CD14-positive monocyte (primary cell): ENCODE results near the gene SRF. TPM values are rescaled to one million over a fixed set of nuclear protein-coding genes. Genes with fewer than 3 reads are reported as not detected.
A peak's percentile ranks its signal among the peaks of the same experiment; 100 is the strongest.

ENCODE experiments used
- DNase-seq, 3 donors: peaks; one replicate each; pipeline ENCODE4 v3.0.0-alpha.2; 2011 to 2022
- H2AFZ ChIP-seq: 2 replicates; pipeline ENCODE4 v1.6.0; 2012; ENCODE audit warnings: mild to moderate bottlenecking, low read depth, low read length, inconsistent platforms; ENCODE audit not compliant: insufficient read depth, poor library complexity, severe bottlenecking
- H3K27ac ChIP-seq, 2 donors: 1 replicate in 1 of 2; 2 replicates in 1 of 2; pipeline ENCODE4 v1.5.1; 2012 to 2013; ENCODE audit warnings: low read length in 2 of 2, control low read depth in 1 of 2, inconsistent platforms in 1 of 2, low read depth in 1 of 2, mild to moderate bottlenecking in 1 of 2
- H3K27me3 ChIP-seq, 2 donors: one replicate each; pipeline versions ENCODE4 v1.6.0 to v1.6.1; 2011 to 2013; ENCODE audit warnings: low read length in 2 of 2; ENCODE audit not compliant: control insufficient read depth in 2 of 2, insufficient read depth in 2 of 2
- H3K36me3 ChIP-seq, 2 donors: replicated peaks in 1 of 2; 1 replicate in 1 of 2; 2 replicates in 1 of 2; pipeline versions ENCODE4 v1.5.1 to v1.6.1; 2012 to 2013; ENCODE audit warnings: low read length in 2 of 2, control low read depth in 1 of 2, inconsistent platforms in 1 of 2, mild to moderate bottlenecking in 1 of 2; ENCODE audit not compliant: insufficient read depth in 2 of 2, control insufficient read depth in 1 of 2
- H3K4me1 ChIP-seq, 2 donors: 1 replicate in 1 of 2; 2 replicates in 1 of 2; pipeline versions ENCODE4 v1.5.1 to v1.6.1; 2012 to 2013; ENCODE audit warnings: low read length in 2 of 2, control low read depth in 1 of 2, inconsistent platforms in 1 of 2, mild to moderate bottlenecking in 1 of 2, moderate library complexity in 1 of 2; ENCODE audit not compliant: insufficient read depth in 2 of 2, control insufficient read depth in 1 of 2
- H3K4me2 ChIP-seq: replicated peaks from 2 replicates; pipeline ENCODE3; 2012; ENCODE audit warnings: low read length, moderate library complexity, mild to moderate bottlenecking; ENCODE audit not compliant: poor library complexity, severe bottlenecking; ENCODE audit errors: extremely low read depth
- H3K4me3 ChIP-seq, 3 experiments: fragments of 200-600 bp in 1 of 3; sonication (generic) in 1 of 3; replicated peaks in 1 of 3; 1 replicate in 2 of 3; 2 replicates in 1 of 3; pipeline ENCODE4 v1.5.1; 2011 to 2013; ENCODE audit warnings: low read length in 3 of 3, mild to moderate bottlenecking in 3 of 3, control low read depth in 2 of 3, low read depth in 2 of 3, inconsistent platforms in 1 of 3, moderate library complexity in 1 of 3
- H3K79me2 ChIP-seq: 2 replicates; pipeline ENCODE4 v1.6.0; 2012; ENCODE audit warnings: mild to moderate bottlenecking, control low read depth, inconsistent platforms, low read length, moderate library complexity; ENCODE audit not compliant: insufficient read depth
- H3K9ac ChIP-seq: 2 replicates; pipeline ENCODE4 v1.6.0; 2017; ENCODE audit warnings: low read length, mild to moderate bottlenecking; ENCODE audit not compliant: insufficient read depth, poor library complexity, severe bottlenecking
- H3K9me3 ChIP-seq, 2 donors: replicated peaks in 1 of 2; 1 replicate in 1 of 2; 2 replicates in 1 of 2; pipeline versions ENCODE4 v1.5.1 to v1.6.1; 2012 to 2013; ENCODE audit warnings: low read length in 2 of 2, control low read depth in 1 of 2; ENCODE audit not compliant: control insufficient read depth in 1 of 2, insufficient read depth in 1 of 2
- H4K20me1 ChIP-seq: 2 replicates; pipeline ENCODE4 v1.6.0; 2012; ENCODE audit warnings: mild to moderate bottlenecking, low read length, control low read depth, moderate library complexity; ENCODE audit not compliant: insufficient read depth
- H3K27ac Mint-ChIP-seq, 7 donors: one replicate each; pipeline ENCODE4 v1.8.0; 2020; ENCODE audit warnings: mild to moderate bottlenecking in 7 of 7, mixed read lengths in 7 of 7, moderate library complexity in 6 of 7, inconsistent platforms in 2 of 7
- H3K27me3 Mint-ChIP-seq, 3 donors: one replicate each; pipeline ENCODE4 v1.8.0; 2021 to 2022; ENCODE audit warnings: low read depth in 3 of 3, mild to moderate bottlenecking in 3 of 3, mixed read lengths in 3 of 3, moderate library complexity in 3 of 3, inconsistent platforms in 1 of 3
- H3K36me3 Mint-ChIP-seq, 2 donors: one replicate each; pipeline ENCODE4 v1.8.0; 2020; ENCODE audit warnings: mixed read lengths in 2 of 2, inconsistent platforms in 1 of 2, mild to moderate bottlenecking in 1 of 2
- H3K4me1 Mint-ChIP-seq: one replicate; pipeline ENCODE4 v1.8.0; 2020; ENCODE audit warnings: mild to moderate bottlenecking, mixed read lengths
- H3K4me3 Mint-ChIP-seq, 2 donors: one replicate each; pipeline ENCODE4 v1.8.0; 2020; ENCODE audit warnings: mild to moderate bottlenecking in 2 of 2, mixed read lengths in 2 of 2, moderate library complexity in 1 of 2
- H3K9me3 Mint-ChIP-seq, 7 donors: one replicate each; pipeline ENCODE4 v1.8.0; 2020 to 2022; ENCODE audit warnings: mixed read lengths in 7 of 7, mild to moderate bottlenecking in 6 of 7, moderate library complexity in 6 of 7, inconsistent platforms in 2 of 7
- CTCF ChIP-seq: fragments of 200-600 bp; IDR thresholded peaks from one replicate; pipeline ENCODE4 v1.8.0; 2022; ENCODE audit warnings: antibody characterized with exemption, mild to moderate bottlenecking
- whole genome bisulfite sequencing: methylation state at CpG from one replicate; pipeline ENCODE4 v1.1.5; 2013; ENCODE audit warnings: missing lambda C conversion rate; ENCODE audit not compliant: insufficient coverage; 5-methylcytosine and 5-hydroxymethylcytosine counted together
- intact Hi-C, 2 donors: fragments of 100-400 bp; cut with micrococcal nuclease; formaldehyde crosslinking; loops; one replicate each; pipeline versions ENCODE4 v1.15.0 to v1.15.1; 2023
- polyA plus RNA-seq, 3 donors: library from polyadenylated mRNA; depleted of rRNA in 1 of 3; unstranded in 2 of 3; stranded (reverse) in 1 of 3; fragments of 300-500 nt in 2 of 3; fragments of >200 nt in 1 of 3; fragmentation: Illumina TruSeq in 2 of 3; gene quantifications; 1 replicate in 2 of 3; 2 replicates in 1 of 3; pipeline ENCODE4 v1.2.3, GENCODE V29; 2012 to 2021

Gene SRF
- polyA plus RNA-seq, 3 donors, result 3.6 to 26.9 (median 3.8) TPM

- Histone ChIP-seq H3K4me3 (no peak overlapping the region), H3K4me1 (peaks cover 10 to 13% of the 10 kb centered on the region in 2 donors), H3K36me3 (peaks cover 60 to 79% of the 10 kb centered on the region in 2 donors), H3K79me2 (no peaks in the 10 kb centered on the region), H3K9ac (no peak overlapping the region), H3K9me3 (no peaks in the 10 kb centered on the region), H3K27ac (no peak overlapping the region), H4K20me1 (no peaks in the 10 kb centered on the region), H3K4me2 (no peak overlapping the region), H3K27me3 (no peaks in the 10 kb centered on the region), H2AFZ (no peak overlapping the region)
- no peak overlapping the region for H3K4me3 Mint-ChIP-seq
- DNase-seq, result no peak
- no peak for TF ChIP-seq CTCF
- peaks cover 13% of the 10 kb centered on the region for H3K4me1 Mint-ChIP-seq
- no peaks in the 10 kb centered on the region for H3K9me3 Mint-ChIP-seq
- peaks cover 63 to 76% of the 10 kb centered on the region in 2 donors for H3K36me3 Mint-ChIP-seq
- peaks cover 0 to 4% (median 2%) of the 10 kb centered on the region in 3 donors for H3K27me3 Mint-ChIP-seq
- peak overlapping the region in 3 of 7 donors; percentile 47 to 71 (median 55) for H3K27ac Mint-ChIP-seq
- WGBS, result 99% methylated on average over 16 of the region's 16 CpGs
- intact Hi-C loops, result no loop called here
Measured at GRCh38 chr6:43220439-43220951, 49.4 kb downstream of the SRF start.

DNA sequence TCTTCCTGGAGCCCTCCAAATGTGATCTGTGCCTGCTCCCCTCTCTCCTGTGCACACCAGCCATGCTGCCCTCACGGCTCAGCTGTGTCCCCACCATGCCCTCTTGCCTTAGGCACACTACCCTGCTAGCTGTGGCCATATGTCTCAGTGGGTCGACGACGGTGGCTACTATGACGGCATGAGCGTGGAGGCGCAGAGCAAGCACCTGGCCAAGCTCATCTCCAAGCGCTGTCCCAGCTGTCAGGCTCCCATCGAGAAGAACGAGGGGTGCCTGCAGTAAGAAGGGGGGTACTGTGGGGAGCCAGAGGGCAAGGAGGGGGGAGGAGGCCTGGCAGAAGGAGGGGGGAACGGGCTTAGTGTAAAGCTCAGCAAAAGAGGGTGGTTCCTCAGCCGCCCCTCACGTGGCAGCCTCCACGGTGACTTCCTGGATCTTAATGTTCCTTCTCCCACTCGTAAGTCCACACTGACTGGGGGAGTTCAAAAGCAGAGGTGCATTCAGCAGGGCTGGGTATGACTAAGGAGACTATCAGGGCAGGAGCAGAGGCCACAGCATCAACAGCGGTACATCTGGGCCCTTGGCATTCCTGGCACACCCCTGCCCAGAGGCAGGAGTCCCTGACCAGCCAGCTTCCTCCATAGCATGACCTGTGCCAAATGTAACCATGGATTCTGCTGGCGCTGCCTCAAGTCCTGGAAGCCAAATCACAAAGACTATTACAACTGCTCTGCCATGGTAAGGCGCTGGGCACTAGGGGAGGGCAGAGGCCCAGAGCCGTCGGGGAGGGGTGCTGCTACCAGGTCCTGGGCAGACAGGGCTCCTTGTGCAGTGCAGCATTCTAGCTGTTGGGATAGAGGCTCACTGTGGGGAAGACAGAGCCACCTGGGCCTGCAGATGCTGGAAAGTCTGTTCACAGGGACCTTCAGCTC is 50.2 kb downstream of the SRF start:
- H3K27me3 ChIP-seq, result no peaks in the 10 kb centered on the region
- no peak overlapping the region for H3K9ac ChIP-seq
- no peak for DNase-seq
- H3K9me3 ChIP-seq, result no peaks in the 10 kb centered on the region
- H3K4me3 ChIP-seq, result no peak overlapping the region
- no peak overlapping the region for H2AFZ ChIP-seq
- WGBS, result 89% methylated on average over 19 of the region's 20 CpGs
- H3K79me2 ChIP-seq, result no peaks in the 10 kb centered on the region
- no peak overlapping the region for H3K27ac ChIP-seq
- Mint-ChIP-seq H3K9me3 (no peaks in the 10 kb centered on the region), H3K36me3 (peaks cover 57 to 68% of the 10 kb centered on the region in 2 donors), H3K27ac (peak overlapping the region in 5 of 7 donors; percentile 20 to 76 (median 55)), H3K4me1 (peaks cover 15% of the 10 kb centered on the region), H3K27me3 (peaks cover 0 to 4% (median 2%) of the 10 kb centered on the region in 3 donors), H3K4me3 (no peak overlapping the region)
- intact Hi-C loops, result no loop called here
- H3K4me1 ChIP-seq, result peaks cover 10 to 16% of the 10 kb centered on the region in 2 donors
- no peak for TF ChIP-seq CTCF
- H4K20me1 ChIP-seq, result no peaks in the 10 kb centered on the region
- H3K4me2 ChIP-seq, result no peak overlapping the region
- H3K36me3 ChIP-seq, result peaks cover 52 to 71% of the 10 kb centered on the region in 2 donors
